KMS-11 (cell line): ENCODE measurements around the gene IFIT1.
A peak's percentile ranks its signal among the peaks of the same experiment; 100 is the strongest.

Experiments used
- H2AFZ ChIP-seq: fragments of 200-600 bp; sonication (generic); 2 replicates; pipeline ENCODE4 v1.6.1; 2016; ENCODE audit warnings: antibody characterized with exemption, mixed run types, low read depth
- H3K27ac ChIP-seq: fragments of 200-600 bp; sonication (generic); 2 replicates; pipeline ENCODE4 v1.6.1; 2016; ENCODE audit warnings: mild to moderate bottlenecking, mixed run types
- H3K27me3 ChIP-seq: fragments of 200-600 bp; sonication (generic); 2 replicates; pipeline ENCODE4 v1.6.1; 2017; ENCODE audit warnings: mild to moderate bottlenecking, low read depth, mixed run types, moderate library complexity; ENCODE audit not compliant: insufficient read depth
- H3K36me3 ChIP-seq: fragments of 200-600 bp; sonication (generic); 2 replicates; pipeline ENCODE4 v1.6.1; 2017; ENCODE audit warnings: mild to moderate bottlenecking, mixed run types; ENCODE audit not compliant: insufficient read depth
- H3K4me1 ChIP-seq: fragments of 200-600 bp; sonication (generic); 2 replicates; pipeline ENCODE4 v1.6.1; 2016; ENCODE audit warnings: mild to moderate bottlenecking, low read depth, mixed run types; ENCODE audit not compliant: poor library complexity, severe bottlenecking
- H3K4me2 ChIP-seq: fragments of 200-600 bp; sonication (generic); 2 replicates; pipeline ENCODE4 v1.7.0; 2016; ENCODE audit warnings: mild to moderate bottlenecking, mixed run types
- H3K4me3 ChIP-seq: fragments of 200-600 bp; sonication (generic); IDR thresholded peaks from 2 replicates; pipeline ENCODE4 v1.6.1; 2017; ENCODE audit warnings: low read depth, low read length, mixed read lengths; ENCODE audit not compliant: insufficient read depth
- H3K79me2 ChIP-seq: fragments of 200-600 bp; sonication (generic); 2 replicates; pipeline ENCODE4 v1.6.1; 2016; ENCODE audit warnings: low read depth, mixed run types; ENCODE audit not compliant: insufficient read depth
- H3K9ac ChIP-seq: fragments of 200-600 bp; sonication (generic); 2 replicates; pipeline ENCODE4 v1.6.1; 2016; ENCODE audit warnings: mild to moderate bottlenecking, mixed run types
- H4K20me1 ChIP-seq: fragments of 200-600 bp; sonication (generic); 2 replicates; pipeline ENCODE4 v1.6.1; 2016; ENCODE audit warnings: mild to moderate bottlenecking, mixed run types; ENCODE audit not compliant: insufficient read depth
- CTCF ChIP-seq: fragments of 200-600 bp; sonication (generic); conservative IDR thresholded peaks from 2 replicates; pipeline ENCODE4 v1.6.1; 2017; ENCODE audit warnings: low read depth, mild to moderate bottlenecking, antibody characterized with exemption, low read length, moderate library complexity, mixed read lengths

The IFIT1 gene

GRCh38 chr10:89357096-89357495, 35.3 kb upstream of the IFIT1 start:
- Histone ChIP-seq H3K9ac (no peak overlapping the region), H3K27ac (no peak overlapping the region), H2AFZ (no peak overlapping the region), H3K36me3 (no peaks in the 10 kb centered on the region), H3K4me1 (peaks cover 80% of the 10 kb centered on the region), H3K4me2 (no peak overlapping the region), H3K27me3 (no peaks in the 10 kb centered on the region), H3K79me2 (no peaks in the 10 kb centered on the region), H4K20me1 (no peaks in the 10 kb centered on the region), H3K4me3 (no peak overlapping the region)
- TF ChIP-seq CTCF = no peak

DNA sequence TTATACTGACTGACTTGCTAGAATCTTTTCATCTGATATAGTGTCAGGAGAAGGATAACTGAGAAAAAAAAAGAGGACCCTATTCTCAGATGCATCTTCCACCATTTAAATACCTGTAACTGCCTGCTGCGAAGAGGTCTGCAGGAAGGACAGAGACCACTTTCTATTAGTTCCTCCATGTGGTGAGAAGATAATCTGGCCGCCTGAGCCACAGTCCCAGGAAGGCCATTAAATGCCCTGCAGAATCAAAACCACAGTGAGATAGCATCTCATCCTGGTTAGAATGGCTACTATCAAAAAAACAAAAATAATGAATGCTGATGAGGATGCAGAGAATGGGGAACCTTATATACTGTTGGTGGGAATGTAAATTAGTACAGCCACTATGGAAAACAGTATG, 34.4 kb upstream of the IFIT1 start:
- Histone ChIP-seq H2AFZ (no peak overlapping the region), H3K27me3 (no peaks in the 10 kb centered on the region), H3K27ac (no peak overlapping the region), H3K4me1 (peaks cover 78% of the 10 kb centered on the region), H3K36me3 (no peaks in the 10 kb centered on the region), H3K9ac (no peak overlapping the region), H3K79me2 (no peaks in the 10 kb centered on the region), H4K20me1 (no peaks in the 10 kb centered on the region), H3K4me3 (no peak overlapping the region), H3K4me2 (no peak overlapping the region)
- TF ChIP-seq CTCF = no peak

- Histone ChIP-seq H3K4me2 (peak overlapping the region; percentile 11; the same call in 1 of the 2 replicates), H3K9ac (no peak overlapping the region), H3K36me3 (no peaks in the 10 kb centered on the region), H3K79me2 (no peaks in the 10 kb centered on the region), H3K27ac (no peak overlapping the region), H3K4me3 (no peak overlapping the region), H3K27me3 (no peaks in the 10 kb centered on the region), H2AFZ (no peak overlapping the region), H4K20me1 (no peaks in the 10 kb centered on the region), H3K4me1 (peaks cover 85% of the 10 kb centered on the region)
- TF ChIP-seq CTCF = no peak
Observed at GRCh38 chr10:89360157-89360556, 32.3 kb upstream of the IFIT1 start.

- no peak for TF ChIP-seq CTCF
- H3K27ac ChIP-seq = no peak overlapping the region
Observed at GRCh38 chr10:89362929-89363328, 29.5 kb upstream of the IFIT1 start.

More at GRCh38 chr10:89362929-89363328, 29.5 kb upstream of the IFIT1 start:
- Histone ChIP-seq H3K27me3 (no peaks in the 10 kb centered on the region), H3K4me2 (no peak overlapping the region), H3K79me2 (no peaks in the 10 kb centered on the region), H3K36me3 (no peaks in the 10 kb centered on the region), H3K9ac (no peak overlapping the region), H3K4me3 (no peak overlapping the region), H2AFZ (no peak overlapping the region), H4K20me1 (no peaks in the 10 kb centered on the region), H3K4me1 (peaks cover 82% of the 10 kb centered on the region)
